Peyer's patch (tissue), 4 donors: Measurements from ENCODE around the gene EMC1.

ENCODE experiments used
- POLR2A ChIP-seq, 2 donors: fragments of 450-650 bp; IDR thresholded peaks; one replicate each; pipeline ENCODE4 v1.5.1; 2017; ENCODE audit warnings: antibody characterized with exemption in 2 of 2, mild to moderate bottlenecking in 2 of 2, moderate library complexity in 2 of 2
- TF ChIP-seq, protein P1 (sequence below), 6 experiments: fragments of 450-650 bp in 4 of 6; fragments of 200-600 bp in 2 of 6; sonication (generic) in 1 of 6; IDR thresholded peaks; one replicate each; pipeline ENCODE4 v1.5.1; 2017 to 2019; ENCODE audit warnings: antibody characterized with exemption in 6 of 6, mild to moderate bottlenecking in 3 of 6, moderate library complexity in 1 of 6

DNA sequence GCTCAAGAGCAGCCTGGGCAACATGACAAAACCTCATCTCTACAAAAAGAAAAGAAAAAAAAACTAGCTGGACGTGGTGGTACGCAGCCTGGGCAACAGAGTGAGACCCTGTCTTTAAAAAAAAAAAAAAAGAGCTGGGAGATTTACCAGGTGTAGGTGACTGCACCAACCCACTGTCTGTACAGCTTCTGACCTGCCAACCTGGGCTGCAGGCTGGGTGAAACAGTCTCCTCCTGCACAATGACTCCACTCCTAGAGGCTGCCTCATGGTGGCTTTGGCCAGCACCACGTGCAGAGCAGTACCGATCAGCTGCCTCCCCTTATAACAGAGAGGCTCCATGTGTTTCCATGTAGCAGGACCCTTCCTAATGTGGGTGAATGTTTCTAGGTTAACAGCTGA lies 4.0 kb upstream of the EMC1 start:
- TF ChIP-seq, protein P1, sequence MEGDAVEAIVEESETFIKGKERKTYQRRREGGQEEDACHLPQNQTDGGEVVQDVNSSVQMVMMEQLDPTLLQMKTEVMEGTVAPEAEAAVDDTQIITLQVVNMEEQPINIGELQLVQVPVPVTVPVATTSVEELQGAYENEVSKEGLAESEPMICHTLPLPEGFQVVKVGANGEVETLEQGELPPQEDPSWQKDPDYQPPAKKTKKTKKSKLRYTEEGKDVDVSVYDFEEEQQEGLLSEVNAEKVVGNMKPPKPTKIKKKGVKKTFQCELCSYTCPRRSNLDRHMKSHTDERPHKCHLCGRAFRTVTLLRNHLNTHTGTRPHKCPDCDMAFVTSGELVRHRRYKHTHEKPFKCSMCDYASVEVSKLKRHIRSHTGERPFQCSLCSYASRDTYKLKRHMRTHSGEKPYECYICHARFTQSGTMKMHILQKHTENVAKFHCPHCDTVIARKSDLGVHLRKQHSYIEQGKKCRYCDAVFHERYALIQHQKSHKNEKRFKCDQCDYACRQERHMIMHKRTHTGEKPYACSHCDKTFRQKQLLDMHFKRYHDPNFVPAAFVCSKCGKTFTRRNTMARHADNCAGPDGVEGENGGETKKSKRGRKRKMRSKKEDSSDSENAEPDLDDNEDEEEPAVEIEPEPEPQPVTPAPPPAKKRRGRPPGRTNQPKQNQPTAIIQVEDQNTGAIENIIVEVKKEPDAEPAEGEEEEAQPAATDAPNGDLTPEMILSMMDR (IDR thresholded peaks at IDR 0.05), result no peak
- TF ChIP-seq POLR2A (IDR thresholded peaks at IDR 0.05), result no peak
